GM18858 (cell line): ENCODE measurements around the gene PRKAA1.
"Not testable (repeated sequence)": the region's sequence is repeated elsewhere in the genome, so short reads cannot be mapped to it uniquely, and the experiment has no call there.

Experiments used
- ATAC-seq: cut with Tn5 transposase; IDR thresholded peaks from one replicate; pipeline ENCODE4 v1.9.1; 2021; ENCODE audit not compliant: unreplicated experiment

Gene PRKAA1

DNA sequence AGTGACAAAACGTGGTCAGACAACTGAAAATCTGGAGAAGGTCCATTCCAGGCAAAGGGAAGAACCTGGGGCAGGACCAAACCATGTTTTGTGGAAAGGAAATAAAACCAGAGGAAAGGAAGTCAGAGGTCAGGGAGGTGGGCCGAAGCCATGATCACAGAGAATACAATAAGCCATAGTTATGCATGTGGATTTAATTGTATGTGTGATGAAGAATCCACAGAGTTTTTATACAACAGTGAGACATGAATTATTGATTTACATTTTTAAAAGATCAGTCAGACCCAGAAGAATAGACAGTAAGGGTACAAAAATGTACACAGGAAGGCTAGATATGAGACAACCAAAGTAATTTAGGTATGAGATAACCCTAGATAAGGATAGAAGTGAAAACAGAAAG, 63.2 kb downstream of the PRKAA1 start:
- no peak for ATAC-seq

DNA sequence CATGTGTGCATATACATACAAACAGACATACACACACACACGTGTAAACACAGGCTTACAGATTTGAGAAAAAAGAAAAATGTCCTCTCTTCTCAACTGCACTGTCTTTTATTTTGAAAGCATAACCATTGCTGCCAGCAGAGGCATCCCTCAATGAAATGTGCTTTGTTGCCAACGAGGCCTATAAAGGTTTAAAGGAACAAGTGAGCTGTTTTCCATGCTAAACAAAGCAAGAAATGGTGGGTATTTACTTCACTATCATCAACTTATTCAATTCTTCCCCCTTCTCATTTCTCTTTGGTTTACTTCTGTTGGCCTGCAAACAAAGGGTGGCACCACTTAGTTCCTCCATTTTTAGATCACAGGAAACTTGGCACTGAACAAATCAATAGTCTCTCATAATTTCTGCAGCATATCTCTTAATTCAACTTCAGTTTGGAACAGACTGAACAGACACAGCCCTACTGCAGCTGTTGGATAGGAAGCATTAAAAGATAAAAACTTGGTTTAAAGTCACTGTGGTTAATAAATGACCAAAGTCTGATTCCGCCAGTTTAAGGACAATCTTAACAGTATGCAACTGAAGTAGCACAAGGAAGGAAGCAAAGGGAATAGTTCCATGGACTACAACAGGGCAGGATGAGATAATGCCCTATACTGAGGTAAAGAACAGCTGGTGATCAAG, 64.2 kb downstream of the PRKAA1 start:
- ATAC-seq: no peak

GRCh38 chr5:40733434-40733833, 64.7 kb downstream of the PRKAA1 start:
- no peak for ATAC-seq

GRCh38 chr5:40722497-40722911, 75.7 kb downstream of the PRKAA1 start:
- not testable (repeated sequence) for ATAC-seq

GRCh38 chr5:40720069-40720468, 78.1 kb downstream of the PRKAA1 start:
- no peak for ATAC-seq

DNA sequence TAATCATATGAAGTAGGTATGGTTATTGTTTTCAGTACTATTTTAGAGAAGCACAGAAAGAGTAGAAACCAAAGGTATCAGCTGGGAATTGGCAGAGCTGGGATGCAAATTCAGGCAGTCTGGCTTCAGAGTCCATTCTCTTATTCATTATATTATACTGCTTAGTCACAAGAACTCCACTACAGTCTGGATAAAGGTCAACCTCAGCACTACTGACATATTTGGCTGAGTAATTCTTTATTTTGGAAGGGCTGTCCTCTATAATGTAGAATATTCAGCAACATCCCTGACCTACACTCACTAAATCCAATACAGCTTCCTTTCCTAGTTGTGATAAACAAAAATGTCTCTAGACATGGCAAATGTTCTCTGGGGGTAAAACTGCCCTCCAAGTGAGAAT, 80.9 kb downstream of the PRKAA1 start:
- no peak for ATAC-seq

DNA sequence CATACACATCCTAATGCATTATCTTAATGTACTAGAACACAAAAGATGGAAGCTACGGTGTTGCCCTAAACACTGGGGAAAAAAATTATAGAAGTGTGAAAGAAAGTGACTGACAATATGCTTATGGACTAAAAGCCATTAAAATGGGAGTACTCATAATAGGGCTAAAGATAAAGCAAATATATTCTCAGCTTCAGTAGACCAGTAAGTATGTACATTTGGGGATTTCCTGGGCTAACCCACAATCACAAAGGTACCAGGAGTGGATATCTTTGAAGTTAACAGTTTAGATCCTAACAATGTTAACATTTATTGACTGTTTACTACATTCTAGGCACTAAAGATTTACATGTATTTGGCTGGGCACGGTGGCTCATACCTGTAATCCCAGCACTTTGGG, 81.6 kb downstream of the PRKAA1 start:
- ATAC-seq: no peak

DNA sequence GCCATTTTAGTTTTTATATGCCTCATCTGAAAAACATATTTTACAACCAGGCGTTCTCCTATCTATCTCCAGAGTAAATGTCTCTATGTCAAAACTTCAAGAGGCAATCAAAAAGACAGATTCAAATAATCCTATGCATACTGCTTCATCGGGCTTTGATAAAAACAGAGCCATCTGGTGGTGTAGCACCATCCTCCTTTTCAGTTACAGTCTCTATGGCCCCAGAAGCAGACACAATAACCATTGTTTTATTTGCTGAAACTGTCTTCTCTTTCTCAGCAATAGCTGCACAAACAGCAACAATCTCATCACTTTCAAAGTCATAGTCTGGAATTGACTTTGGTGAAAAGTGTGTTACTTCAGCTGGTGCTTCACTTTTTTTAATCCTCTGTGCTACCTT, 82.2 kb downstream of the PRKAA1 start:
- no peak for ATAC-seq

- no peak for ATAC-seq
Measured at GRCh38 chr5:40714001-40714400, 84.2 kb downstream of the PRKAA1 start.

DNA sequence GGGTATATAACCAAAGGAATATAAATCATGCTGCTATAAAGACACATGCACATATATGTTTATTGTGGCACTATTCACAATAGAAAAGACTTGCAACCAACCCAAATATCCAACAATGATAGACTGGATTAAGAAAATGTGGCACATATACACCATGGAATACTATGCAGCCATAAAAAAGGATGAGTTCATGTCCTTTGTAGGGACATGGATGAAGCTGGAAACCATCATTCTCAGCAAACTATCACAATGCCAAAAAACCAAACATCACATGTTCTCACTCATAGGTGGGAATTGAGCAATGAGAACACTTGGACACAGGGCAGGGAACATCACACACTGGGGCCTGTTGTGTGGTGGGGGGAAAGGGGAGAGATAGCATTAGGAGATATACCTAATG, 87.6 kb downstream of the PRKAA1 start:
- not testable (repeated sequence) for ATAC-seq
